Measurements from ENCODE around the gene C2orf78.

GRCh38 chr2:73841912-73842738 lies 58.1 kb downstream of the C2orf78 start:
- TF ChIP-seq CTCF (IDR thresholded peaks at IDR 0.05; ENCODE audit: extremely low read depth in 1 of 2, insufficient read depth in 1 of 2, low read depth in 1 of 2, low read length in 2 of 2) (no peak), MYC (IDR thresholded peaks at IDR 0.05; ENCODE audit: low read depth, low read length) (no peak), POLR2AphosphoS5 (IDR thresholded peaks at IDR 0.05; ENCODE audit: insufficient read depth, low read depth, low read length) (no peak), POLR2A (IDR thresholded peaks at IDR 0.05; ENCODE audit: low read depth, low read length) (no peak), EZH2 (IDR thresholded peaks at IDR 0.05; ENCODE audit: borderline replicate concordance, low read depth, low read length, severe bottlenecking) (no peak), GATA2 (IDR thresholded peaks at IDR 0.05; ENCODE audit: insufficient read depth, insufficient read length, low read depth, low read length) (no peak), JUN (IDR thresholded peaks at IDR 0.05; ENCODE audit: borderline replicate concordance, insufficient read depth, insufficient read length, low read depth) (no peak), MAX (IDR thresholded peaks at IDR 0.05; ENCODE audit: insufficient read depth, insufficient read length) (no peak)
